Measurements from ENCODE around the gene DOCK9.

Gene DOCK9

DNA sequence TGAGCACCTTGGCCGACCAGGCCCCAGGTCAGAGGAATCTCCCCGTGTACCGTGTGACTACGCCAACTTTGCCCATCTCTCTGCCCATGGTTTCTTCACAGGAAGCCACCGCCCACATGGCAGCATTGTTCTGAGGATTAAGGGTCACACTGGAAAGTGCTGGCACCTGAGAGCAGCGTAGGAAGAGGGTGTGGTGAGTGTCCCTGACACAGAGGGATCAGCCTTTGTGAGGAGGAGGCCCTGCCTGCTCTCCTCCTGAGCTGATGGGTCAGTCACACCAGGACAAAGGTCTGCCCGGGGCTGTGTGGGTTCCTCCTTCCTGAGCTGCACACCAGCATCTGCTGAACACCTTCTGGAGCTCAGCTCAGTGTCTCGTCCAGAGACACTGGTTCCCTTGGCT lies 193.2 kb downstream of the DOCK9 start:
- no peak for DNase-seq

DNA sequence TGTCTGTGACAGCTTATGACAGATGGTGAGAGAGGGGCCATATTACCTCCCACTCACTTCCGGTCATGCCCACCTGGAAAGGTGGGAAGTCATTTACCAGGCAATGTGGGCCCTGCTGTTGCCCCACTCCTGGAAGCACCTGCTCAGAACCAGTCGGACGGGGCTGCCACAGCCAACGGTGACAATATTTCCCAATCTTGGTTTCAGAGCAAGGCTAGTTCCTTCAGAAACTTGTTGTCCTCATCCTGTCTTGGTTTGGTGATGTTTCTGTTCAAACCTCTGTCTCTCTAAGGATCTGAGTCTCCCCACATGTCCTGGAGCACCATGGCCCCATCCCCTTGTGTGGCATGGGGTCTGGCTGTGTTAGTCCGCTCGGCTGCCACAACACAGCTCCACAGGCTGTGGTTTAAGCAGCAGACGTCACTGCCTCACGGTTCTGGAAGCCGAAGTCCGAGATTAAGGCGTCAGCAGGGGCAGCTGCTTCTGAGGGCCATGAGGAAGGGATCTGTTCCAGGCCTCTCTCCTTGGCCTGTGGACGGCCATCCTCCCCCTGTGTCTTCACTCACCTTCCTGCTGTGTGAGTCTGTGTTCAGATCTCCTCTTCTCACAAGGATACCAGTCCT lies 193.9 kb downstream of the DOCK9 start:
- DNase-seq, result no peak

DNA sequence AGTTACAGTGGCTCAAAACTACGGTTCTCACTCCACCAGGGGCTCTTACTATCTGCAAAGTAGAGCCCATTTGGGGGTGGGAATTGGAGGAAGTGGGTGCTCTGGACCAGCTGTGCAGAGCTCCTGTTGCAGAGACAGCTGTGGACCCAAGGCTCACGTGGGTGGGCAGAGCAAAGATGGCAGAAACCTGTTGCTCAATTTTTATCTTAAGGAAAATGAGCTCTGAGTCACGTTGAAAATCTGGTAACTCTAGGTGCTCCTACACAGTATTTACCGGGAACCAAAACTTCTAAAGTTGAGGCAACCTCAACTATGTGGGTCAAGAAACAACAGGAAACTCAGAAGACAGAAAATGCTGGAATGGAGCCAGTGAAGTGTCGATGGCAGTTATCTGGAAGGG lies 195.2 kb downstream of the DOCK9 start:
- no peak for DNase-seq

DNA sequence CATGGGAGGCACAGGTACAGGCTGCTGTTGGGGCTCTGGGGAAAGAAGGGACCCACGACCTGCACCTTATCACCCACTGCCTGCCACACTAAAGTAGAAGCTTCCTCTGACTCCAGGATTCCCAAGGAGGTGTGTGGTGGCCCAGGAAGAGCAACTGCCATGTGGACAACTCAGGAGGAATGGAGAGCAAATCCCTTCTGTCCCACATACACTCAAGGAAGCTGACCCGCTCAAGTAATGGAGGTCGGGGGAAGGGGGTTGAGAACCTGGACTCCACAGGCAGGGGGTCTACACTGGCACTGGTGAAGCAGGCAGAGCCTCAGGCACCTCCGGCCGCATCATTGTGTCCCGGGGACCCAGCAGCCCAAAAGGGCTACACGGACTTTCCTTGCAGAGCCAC lies 196.0 kb downstream of the DOCK9 start:
- DNase-seq, result no peak

DNA sequence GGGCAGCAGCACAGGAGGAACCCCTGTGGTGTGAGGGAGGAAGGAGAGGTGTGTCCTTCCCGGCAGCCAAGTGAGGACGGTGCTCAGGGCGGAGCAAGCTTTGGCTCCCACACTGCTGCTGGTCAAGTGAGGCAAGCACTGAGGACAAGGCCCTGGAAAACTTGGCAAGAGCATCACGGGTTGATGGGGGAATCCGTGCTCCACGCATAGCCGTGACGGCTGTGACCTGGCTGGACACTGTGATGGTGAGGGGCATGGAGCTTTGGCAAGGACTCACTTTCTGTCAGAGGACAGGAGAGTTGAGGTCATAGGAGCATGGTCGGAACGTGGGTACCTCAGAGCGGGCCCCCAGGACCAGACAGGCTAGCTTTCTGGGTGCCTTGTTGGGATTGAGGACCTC lies 196.4 kb downstream of the DOCK9 start:
- DNase-seq, result no peak

DNA sequence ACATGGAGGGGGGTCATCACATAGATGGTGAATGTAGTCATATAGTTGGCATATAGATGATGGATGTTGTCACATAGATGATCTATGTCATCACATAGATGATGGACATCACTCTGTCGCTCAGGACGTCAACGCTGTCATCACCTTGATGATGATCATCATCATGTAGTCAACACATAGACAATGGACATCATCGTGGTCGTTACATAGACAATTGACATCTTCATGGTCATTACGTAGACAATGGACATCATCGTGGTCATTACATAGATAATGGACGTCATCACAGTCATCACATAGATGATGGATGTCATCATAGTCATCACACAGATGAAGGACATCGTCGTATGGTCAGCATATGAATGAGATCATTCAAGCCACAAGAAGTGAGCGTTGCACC lies 196.8 kb downstream of the DOCK9 start:
- no peak for DNase-seq

DNA sequence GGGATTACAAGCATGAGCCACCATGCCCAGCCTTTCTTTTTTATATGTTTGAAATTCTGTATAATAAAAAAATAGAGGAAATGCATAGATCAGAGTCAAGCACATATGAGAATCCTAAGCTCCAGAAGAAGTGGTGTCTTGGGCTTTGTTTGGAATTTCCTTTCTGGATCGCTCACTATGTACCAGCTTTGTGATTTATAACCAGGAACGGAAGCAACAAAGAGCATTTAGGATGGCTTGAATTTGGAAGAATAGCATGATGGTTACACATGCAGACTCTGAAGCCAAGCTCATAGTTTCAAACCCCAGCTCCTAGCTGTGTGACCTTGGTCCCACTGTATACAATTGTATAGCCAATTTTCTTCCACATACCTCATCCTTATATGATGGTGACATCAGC lies 197.4 kb downstream of the DOCK9 start:
- no peak for DNase-seq

DNA sequence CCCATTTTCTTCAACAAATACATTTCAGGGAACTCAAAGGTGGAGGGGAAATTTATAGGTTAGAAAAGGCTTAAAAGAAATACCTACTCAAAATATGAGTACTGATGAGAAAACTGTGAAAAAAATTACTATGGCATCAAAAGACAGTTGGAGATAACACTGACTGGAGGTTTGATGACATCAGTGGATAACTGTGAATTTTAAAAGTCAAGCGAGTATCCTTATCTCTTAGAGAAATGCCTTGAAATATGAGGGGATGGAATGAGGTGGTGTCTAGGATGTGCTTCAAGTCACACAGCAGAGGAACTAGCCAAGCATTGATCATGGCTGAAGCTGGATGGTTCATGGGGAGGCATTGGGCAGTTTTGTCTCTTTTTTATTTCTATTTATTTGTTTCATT lies 198.2 kb downstream of the DOCK9 start:
- no peak for DNase-seq

DNA sequence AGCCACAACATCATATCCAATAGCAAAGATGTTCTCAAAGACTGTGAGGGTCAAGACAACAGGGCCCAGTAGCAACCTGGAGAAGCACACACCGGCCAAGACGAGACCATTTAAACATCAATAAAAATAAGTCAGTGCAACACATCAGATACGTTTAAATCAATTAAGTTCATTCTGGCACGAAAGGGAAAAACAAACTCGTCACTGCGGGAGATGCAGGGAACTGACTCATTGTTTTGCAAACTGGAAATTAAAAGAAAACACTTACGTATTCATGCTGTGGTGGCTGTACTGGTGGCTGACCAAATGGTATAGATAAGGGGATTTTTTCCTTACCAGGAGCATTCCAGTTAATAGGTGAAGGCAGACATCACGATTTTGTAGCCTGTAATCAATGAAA lies 199.1 kb downstream of the DOCK9 start:
- no peak for DNase-seq

DNA sequence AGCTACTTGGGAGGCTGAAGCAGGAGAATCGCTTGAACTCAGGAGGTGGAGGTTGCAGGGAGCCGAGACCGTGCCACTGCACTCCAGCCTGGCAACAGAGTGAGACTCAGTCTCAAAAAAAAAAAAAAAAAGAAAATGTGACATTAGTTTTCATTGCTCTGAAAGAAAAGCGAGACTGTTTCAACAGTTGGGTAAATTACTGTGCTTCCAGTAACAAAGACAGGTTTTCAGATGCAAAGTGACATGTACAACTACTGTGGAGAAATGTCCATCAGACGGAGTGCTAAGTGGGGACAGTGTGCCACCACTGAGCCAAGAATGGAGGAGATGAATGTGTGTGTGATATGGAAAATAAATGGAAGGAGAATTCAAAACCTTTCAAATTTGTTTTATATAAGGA lies 201.2 kb downstream of the DOCK9 start:
- no peak for DNase-seq

DNA sequence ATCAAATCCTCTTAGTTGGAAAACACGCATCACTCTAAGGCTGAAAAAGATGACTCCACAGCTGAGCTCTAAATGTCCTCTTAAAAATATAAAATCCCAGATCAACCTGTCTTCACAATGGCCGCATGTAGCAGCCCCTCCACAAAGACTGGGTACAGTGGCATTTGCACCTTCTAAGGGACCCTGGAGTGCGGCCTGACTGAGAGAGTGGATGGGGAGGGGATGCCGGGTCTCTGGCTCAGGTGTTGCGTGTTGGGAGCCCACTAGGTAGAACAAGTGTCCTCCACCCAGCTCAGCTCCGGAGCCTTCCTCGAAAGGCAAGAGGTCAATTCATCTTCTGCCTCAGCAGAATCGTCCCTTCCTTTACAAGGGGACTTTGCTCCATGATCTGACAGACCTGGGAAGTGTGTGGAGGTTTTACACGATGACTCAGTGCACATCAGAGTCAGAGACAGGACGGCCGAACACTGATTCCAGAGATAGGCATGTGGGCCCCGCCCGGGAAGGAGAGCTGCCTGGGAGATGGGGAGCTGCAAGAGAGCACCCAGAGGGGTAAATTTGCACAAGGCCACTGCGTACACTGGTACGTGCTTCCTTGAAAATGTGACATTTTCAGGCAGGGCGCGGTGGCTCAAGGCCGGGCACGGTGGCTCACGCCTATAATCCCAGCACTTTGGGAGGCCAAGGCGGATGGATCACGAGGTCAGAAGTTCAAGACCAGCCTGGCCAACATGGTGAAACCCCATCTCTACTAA lies 201.8 kb downstream of the DOCK9 start:
- no peak for DNase-seq

DNA sequence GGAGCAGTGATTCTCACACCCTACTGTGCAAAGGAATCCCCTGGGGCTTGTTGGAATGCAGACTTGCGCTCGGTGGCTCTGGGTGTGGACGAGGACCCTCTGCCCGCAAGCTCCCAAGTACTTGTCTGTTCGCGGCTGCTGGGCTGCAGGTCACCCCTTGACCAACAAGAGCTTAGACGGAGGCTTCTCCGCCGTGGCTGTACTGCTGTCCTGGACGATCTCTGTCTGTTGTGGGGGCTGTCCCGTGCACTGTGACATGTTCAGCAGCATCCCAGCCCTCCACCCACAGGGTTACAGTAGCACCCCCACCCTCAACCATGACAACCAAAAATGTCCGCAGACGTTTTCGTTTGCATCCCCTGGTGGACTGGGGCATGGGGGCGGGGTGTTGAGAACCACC lies 202.5 kb downstream of the DOCK9 start:
- no peak for DNase-seq

DNA sequence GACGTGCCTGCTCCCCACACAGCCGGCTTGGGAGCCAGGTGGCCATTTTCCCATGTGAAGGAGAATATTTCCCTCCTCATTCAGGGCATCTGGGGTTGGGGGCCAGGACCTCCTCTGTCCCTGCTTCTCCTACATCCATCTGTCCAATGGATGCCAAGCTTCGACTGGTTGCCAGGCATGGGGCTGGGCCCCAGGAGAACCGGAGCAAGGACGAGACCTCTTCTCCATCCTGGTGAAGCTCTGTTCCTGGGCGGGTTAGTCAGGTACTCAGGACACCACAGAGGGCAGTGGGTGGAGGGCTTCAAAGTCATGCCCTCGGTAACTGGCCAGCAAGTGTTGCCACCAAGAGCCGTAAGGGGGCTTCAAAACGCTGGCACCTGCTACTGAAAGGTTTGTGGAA lies 203.1 kb downstream of the DOCK9 start:
- no peak for DNase-seq

DNA sequence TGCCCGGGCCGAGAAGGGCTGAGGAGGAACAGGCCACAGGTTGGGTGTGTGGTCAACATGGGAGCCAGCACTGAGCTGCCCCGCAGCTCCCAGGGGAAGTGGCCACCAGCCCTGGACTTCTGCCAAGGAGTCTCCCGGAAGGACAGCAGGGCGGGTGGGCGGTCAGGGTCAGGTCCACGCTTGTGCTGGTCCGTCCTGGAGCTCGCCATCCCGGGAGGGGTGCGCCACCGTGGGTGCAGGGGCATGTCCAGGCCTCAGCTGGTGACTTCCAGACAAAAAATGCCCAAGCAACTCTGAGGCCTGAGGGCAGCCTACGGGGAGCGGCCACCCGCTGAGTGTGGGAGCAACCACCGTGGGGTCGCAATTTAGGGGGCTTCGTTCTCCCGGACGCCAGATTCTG lies 203.9 kb downstream of the DOCK9 start:
- no peak for DNase-seq

DNA sequence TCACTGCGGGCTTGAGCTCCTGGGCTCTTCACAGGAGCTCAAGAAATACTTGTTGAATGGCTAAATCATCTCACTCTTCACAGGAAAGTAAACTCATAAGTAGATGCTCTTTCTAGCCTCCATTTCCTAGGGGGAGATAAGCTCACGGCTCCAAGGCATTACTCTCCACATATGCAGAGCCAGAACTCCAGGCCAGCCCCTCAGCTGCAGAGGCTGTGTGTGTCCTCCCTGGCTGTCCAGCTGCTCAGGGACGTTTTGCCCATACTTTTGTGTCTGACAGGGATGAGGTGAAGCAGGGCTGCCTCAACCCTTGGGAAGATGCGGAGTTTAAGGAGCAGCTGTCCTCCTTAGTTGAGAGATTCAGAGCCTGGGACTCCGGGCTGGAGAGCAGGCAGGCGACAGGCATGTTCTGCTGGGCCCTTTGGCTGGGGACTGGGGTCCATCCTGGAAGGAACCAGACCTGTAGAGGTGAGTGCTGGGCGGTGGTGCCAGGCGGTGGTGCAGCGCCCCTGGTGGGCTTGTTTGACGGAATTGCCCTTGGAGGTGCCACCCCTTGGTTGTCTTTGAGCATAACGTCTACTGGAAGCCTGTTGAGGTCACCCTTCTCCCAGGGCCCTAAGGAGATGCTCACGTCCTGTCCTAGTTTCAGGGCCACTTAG lies 204.9 kb downstream of the DOCK9 start:
- no peak for DNase-seq

DNA sequence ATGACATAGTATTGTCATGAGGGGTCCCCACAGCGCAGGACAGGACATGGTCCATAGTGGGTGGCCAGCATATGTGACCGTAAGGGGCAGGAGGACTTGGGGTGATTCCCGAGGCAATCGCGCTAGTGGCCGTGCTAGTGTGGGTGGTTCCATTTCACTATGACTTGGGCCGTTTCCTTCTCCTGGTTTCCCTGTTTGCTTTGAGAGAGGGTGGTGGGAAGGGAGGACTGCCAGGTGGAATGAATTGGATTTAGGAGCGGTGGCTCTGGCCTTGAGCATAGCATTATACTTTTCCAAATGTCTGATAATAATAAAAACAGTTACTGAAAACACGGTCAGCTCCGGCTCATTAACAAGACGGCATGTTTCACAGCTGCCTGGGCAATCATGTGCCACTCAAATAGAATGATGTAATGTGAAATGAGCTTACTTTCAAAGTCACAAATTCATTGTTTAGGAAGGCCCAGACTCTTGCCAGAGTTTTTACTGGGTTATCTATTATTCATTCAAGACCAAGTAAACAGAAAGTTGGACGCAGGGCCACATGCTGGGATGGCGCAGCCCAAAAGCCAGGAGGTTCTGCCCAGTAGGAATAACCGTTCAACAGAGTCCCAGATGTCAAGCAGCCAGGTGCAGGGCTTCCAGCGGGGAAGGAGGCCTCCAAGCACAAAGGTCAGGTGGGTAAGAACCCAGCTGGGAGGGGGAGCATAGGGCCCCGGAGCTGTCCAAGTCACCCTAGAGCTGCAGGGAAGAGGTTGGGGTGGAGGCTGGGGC lies 205.8 kb downstream of the DOCK9 start:
- no peak for DNase-seq

DNA sequence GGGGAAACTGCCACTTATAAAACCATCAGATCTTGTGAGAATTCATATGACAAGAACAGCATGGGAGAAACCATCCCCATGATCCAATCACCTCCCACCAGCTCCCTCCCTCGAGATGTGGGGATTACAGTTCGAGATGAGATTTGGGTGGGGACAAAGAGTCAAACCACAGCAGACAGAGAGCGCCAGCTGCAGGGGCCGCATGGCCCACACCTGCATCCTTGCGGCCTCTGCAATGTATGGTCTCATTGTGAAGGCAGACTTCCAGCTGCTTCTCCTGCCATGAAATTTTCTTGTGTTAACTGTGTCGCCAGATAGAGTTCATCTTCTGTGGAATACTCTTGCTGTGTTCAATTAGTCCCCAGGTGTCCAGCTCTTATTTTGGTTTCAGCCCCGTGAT lies 208.1 kb downstream of the DOCK9 start:
- no peak for DNase-seq

DNA sequence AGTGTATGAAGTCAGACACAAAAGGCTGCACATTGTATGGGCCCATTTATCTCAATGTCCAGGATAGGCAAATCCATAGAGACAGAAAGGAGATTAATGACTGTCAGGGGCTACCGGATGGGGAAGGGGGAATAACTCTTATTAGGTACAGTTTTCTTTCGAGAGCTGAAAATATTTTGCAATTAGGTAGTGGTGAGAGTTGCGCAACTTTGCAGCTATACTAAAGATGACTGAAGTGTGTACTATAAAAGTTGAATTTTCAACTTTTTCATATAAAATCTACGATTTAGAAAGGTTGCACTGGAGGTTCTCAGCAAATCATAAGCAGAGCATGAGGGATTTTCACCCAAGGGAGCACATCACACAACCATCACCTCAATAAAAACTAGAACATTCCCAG lies 209.3 kb downstream of the DOCK9 start:
- no peak for DNase-seq

DNA sequence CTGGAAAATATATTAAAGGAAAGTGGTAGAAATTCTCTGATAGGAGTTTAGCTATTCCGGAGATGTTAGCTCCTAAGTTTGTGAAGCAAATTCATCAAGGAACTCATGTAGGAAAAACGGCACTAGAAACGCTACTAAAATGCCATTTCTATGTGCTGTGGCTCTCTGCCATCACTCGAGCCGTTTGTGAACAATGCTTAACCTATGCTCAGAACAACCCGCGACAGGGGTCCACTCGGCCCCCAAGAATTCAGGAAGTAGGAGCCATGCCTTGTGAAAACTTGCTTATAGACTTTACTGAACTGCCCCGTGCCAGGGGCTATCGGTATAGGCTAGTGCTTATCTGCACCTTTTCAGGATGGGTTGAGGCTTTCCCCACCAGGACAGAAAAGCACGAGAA lies 211.2 kb downstream of the DOCK9 start:
- DNase-seq, result no peak

DNA sequence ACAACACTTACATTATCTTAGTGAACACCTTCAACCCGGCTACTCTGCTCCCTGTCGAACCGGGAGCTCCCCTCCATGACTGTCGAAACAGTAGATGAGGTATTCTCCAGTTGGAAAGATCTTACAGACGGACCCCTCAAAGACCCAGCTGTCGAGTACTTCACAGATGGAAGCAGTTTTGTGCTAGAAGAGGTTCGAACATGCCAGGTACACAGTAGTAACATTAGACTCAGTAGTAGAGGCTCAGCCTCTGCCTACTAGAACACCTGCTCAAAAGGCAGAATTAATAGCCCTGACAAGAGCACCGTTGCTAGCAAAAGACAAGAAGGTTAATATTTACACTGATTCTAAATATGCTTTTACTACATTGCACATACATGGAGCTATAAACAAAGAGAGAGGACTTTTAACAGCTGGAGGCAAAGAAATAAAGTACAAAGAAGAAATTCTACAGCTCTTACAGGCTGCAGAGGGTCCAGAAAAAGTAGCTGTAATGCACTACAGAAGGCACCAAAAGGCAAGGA lies 211.8 kb downstream of the DOCK9 start:
- no peak for DNase-seq

DNA sequence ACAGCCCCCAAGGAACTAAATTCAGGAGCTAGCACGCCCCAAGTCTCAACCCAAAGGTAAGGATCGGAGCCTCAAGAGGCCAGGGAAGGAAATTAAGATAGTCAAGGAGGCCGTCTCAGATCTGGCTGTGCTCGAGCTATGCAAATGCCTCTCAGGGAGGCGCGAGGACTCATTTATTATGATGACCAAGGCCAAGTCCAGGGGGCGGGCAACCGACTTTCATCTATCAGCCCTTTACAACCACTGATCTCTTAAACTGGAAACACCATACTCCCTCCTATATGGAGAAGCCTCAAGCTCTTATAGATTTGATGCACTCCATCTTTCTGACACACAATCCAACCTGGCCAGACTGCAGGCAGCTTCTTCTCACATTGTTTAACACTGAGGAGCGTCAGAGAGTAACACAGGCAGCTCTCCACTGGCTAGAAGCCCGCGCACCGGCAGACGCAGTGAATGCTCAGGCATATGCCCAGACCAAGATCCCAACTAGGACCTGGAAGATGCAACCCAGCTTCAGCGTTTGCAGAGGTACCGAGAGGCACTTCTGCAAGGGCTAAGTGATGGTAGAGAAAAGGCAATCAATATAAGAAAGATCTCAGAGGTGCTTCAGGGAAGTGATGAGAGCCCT lies 215.8 kb downstream of the DOCK9 start:
- no peak for DNase-seq

DNA sequence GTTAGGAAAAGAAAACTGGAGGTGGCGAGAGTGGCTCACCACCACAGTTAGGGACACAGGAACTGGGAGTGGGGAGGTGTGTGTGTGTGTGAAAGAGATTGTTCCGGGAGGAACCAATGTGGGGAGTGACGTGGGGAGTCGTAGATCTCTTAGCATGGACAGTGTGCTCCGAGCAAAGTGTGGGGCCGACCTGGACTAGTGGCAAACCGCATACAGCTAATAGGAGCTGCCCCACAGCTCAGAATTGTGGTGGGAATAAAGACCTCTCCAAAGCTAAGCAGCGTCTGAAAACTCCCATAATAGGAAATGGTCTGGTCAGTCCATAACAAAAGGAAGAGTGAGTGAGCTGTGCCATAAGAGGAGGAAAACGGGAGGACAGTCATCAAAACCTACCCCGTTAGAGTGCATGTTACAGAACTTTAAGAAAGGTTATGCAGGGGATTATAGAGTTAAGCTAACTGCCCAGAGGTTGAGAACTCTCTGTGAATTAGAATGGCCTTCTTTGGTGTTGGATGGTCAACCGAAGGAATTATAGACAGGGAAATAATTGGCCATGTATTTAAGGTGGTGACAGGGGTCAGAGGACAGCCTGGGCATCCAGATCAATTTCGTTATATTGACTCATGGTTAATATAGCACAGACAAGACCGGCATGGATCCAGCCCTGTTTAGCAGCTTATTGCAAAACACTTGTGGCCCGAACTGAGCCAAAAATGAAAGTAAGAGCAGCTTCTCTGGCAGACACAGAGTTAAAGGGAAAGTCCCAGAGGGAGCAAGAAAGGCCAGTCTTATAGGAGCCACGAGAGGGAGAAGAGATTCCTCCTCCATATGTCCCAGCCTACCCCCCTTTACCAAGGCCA lies 216.5 kb downstream of the DOCK9 start:
- DNase-seq, result no peak

All from NCI-H446 treated with DMSO at 0.1 percent for 48 hours (cell line).